ENCODE data around the gene GPATCH3. TPM values are rescaled to one million over a fixed set of nuclear protein-coding genes. Genes with fewer than 3 reads are reported as not detected.

GPATCH3 gene
- total RNA-seq, 2 experiments from 2014 or later: 13.3 to 14.4 TPM

GRCh38 chr1:26861889-26862378 lies 38.3 kb downstream of the GPATCH3 start:
- Mint-ChIP-seq H3K27ac (no peak overlapping the region), H3K27me3 (no peaks in the 10 kb centered on the region), H3K36me3 (no peaks in the 10 kb centered on the region), H3K4me1 (peaks cover 21% of the 10 kb centered on the region), H3K4me3 (no peak overlapping the region), H3K9me3 (no peaks in the 10 kb centered on the region)
- no peak for DNase-seq

GRCh38 chr1:26861286-26861701 lies 39.0 kb downstream of the GPATCH3 start:
- H3K27ac Mint-ChIP-seq: no peak overlapping the region
- H3K27me3 Mint-ChIP-seq: no peaks in the 10 kb centered on the region
- H3K4me1 Mint-ChIP-seq: peaks cover 21% of the 10 kb centered on the region
- no peaks in the 10 kb centered on the region for H3K9me3 Mint-ChIP-seq
- H3K4me3 Mint-ChIP-seq: no peak overlapping the region
- DNase-seq: no peak
- no peaks in the 10 kb centered on the region for H3K36me3 Mint-ChIP-seq

DNA sequence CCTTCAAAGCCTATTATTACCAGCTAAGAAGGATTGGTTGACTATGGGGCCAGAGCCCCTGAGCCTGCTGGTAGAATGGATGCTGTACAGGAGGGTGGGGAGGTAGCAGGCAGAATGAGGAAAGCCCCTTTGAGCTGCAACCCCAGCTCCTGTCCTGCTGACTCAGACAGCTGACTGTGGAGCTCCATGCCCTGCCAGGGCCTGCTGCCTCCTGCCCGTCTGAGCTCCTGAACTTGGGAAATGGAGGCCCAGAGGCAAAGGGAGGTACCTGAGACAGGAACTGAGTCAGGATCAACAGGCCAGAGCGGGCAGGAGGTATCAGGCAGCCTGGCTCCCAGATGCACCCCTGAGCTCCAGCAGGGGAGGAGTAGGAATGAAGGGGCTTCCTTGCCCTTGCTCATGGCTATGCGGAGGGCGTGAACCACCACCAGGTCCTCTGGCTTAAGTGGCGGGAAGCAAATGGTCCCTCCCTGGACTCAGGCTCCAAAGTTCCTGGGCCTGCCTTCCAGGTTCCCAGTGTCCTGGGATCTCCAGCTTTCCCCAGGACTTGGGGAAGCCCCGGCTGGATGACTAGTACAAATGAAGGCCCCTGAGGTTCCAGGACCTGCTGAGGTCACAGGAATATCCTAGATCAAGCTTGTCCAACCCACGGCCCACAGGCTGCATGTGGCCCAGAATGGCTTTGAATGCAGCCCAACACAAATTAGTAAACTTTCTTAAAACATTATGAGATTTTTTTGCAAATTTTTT lies 41.2 kb downstream of the GPATCH3 start:
- H3K36me3 Mint-ChIP-seq: no peaks in the 10 kb centered on the region
- no peaks in the 10 kb centered on the region for H3K27me3 Mint-ChIP-seq
- no peaks in the 10 kb centered on the region for H3K9me3 Mint-ChIP-seq
- DNase-seq: no peak
- H3K27ac Mint-ChIP-seq: no peak overlapping the region
- no peak overlapping the region for H3K4me3 Mint-ChIP-seq
- H3K4me1 Mint-ChIP-seq: peaks cover 13% of the 10 kb centered on the region

GRCh38 chr1:26858160-26858559 lies 42.1 kb downstream of the GPATCH3 start:
- Mint-ChIP-seq H3K27me3 (no peaks in the 10 kb centered on the region), H3K4me1 (peaks cover 7% of the 10 kb centered on the region), H3K27ac (no peak overlapping the region), H3K9me3 (no peaks in the 10 kb centered on the region), H3K36me3 (peaks cover 4% of the 10 kb centered on the region), H3K4me3 (no peak overlapping the region)
- DNase-seq: no peak

DNA sequence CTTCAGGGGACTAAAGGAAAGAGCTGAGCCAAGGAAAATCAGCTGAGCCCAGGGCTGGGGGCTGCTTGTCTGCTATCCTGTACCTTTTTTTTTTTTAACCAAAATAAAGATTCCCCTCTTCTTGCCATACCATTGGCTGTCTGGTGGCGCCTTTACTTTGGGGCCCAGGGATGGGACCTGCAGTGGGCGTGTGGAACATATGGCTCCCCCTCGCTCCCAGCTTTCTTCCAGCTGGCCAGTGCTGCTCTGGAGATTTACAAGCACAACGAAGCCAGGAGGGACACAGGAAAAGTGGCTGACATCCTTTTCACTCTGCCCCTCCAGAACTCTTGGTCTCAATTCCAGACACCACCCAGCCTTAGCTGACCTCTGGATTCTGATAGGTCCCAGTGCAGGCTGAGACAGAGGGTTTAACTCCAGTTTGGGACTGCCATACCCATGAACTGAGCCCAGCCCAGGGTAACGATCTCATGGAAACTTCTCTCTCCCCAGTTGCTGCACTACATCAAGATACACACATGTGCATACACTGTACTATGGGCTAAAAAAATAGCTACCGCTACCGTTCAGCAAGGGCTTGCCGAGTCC lies 42.7 kb downstream of the GPATCH3 start:
- Mint-ChIP-seq H3K4me1 (peaks cover 5% of the 10 kb centered on the region), H3K36me3 (peaks cover 9% of the 10 kb centered on the region), H3K27me3 (no peaks in the 10 kb centered on the region), H3K27ac (no peak overlapping the region), H3K9me3 (no peaks in the 10 kb centered on the region), H3K4me3 (no peak overlapping the region)
- no peak for DNase-seq

GRCh38 chr1:26856604-26857469 lies 43.4 kb downstream of the GPATCH3 start:
- Mint-ChIP-seq H3K4me1 (peaks cover 2% of the 10 kb centered on the region), H3K36me3 (peaks cover 9% of the 10 kb centered on the region), H3K27ac (no peak overlapping the region), H3K27me3 (no peaks in the 10 kb centered on the region), H3K4me3 (no peak overlapping the region), H3K9me3 (no peaks in the 10 kb centered on the region)
- no peak for DNase-seq

GRCh38 chr1:26856181-26856580 lies 44.1 kb downstream of the GPATCH3 start:
- DNase-seq: no peak
- no peaks in the 10 kb centered on the region for H3K9me3 Mint-ChIP-seq
- peaks cover 5% of the 10 kb centered on the region for H3K4me1 Mint-ChIP-seq
- H3K27me3 Mint-ChIP-seq: no peaks in the 10 kb centered on the region
- H3K36me3 Mint-ChIP-seq: peaks cover 12% of the 10 kb centered on the region
- H3K27ac Mint-ChIP-seq: no peak overlapping the region
- no peak overlapping the region for H3K4me3 Mint-ChIP-seq

DNA sequence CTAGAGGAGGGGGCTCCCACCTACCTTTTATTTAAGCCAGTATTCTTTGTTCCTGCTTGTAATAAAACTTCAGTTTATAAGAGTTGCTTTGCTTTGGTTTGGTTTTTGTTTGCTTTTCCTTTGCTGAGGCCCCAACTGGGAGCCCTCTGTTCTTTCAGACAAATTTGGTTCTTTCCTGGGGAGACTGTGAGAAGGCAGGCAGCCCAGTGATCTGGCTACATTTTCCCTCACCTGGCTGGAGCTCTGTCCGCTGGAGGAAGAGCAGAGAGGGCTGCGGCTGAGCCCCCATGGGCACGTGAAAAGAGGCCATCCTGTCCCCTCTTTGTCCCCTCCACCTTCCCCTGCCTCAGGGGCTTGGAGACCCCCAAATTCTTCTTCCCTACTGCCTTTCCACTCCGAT lies 44.6 kb downstream of the GPATCH3 start:
- H3K27ac Mint-ChIP-seq: no peak overlapping the region
- H3K4me1 Mint-ChIP-seq: peaks cover 5% of the 10 kb centered on the region
- no peaks in the 10 kb centered on the region for H3K9me3 Mint-ChIP-seq
- no peak overlapping the region for H3K4me3 Mint-ChIP-seq
- no peaks in the 10 kb centered on the region for H3K27me3 Mint-ChIP-seq
- H3K36me3 Mint-ChIP-seq: peaks cover 12% of the 10 kb centered on the region
- no peak for DNase-seq

GRCh38 chr1:26854906-26855305 lies 45.4 kb downstream of the GPATCH3 start:
- H3K36me3 Mint-ChIP-seq: peaks cover 12% of the 10 kb centered on the region
- no peaks in the 10 kb centered on the region for H3K9me3 Mint-ChIP-seq
- H3K27me3 Mint-ChIP-seq: no peaks in the 10 kb centered on the region
- peaks cover 5% of the 10 kb centered on the region for H3K4me1 Mint-ChIP-seq
- no peak overlapping the region for H3K27ac Mint-ChIP-seq
- no peak for DNase-seq
- H3K4me3 Mint-ChIP-seq: no peak overlapping the region

DNA sequence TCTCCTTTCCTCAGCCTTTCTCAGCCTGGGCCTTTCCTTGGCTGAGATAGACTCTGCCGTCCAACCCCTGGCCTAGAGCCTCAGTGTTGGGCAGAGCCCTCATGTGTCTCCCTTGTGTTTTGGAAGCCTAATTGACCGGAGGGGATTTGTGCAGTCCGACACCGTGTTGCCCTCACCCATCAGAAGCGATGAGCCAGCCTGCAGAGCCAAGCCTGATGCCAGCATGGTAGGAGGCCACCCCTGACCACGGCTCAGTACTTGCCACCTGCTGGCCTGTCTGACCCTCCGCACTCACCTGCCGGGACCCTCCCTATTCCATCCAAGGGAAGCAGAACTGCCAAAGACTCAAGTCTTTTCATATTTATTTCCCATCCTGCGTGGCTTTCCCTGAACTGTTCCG lies 46.7 kb downstream of the GPATCH3 start:
- Mint-ChIP-seq H3K4me3 (no peak overlapping the region), H3K4me1 (peaks cover 5% of the 10 kb centered on the region), H3K36me3 (peaks cover 12% of the 10 kb centered on the region), H3K9me3 (no peaks in the 10 kb centered on the region), H3K27ac (no peak overlapping the region), H3K27me3 (no peaks in the 10 kb centered on the region)
- DNase-seq: no peak

- Mint-ChIP-seq H3K36me3 (peaks cover 12% of the 10 kb centered on the region), H3K27me3 (no peaks in the 10 kb centered on the region), H3K27ac (no peak overlapping the region), H3K4me3 (no peak overlapping the region), H3K4me1 (peaks cover 5% of the 10 kb centered on the region), H3K9me3 (no peaks in the 10 kb centered on the region)
- DNase-seq: peak; percentile 70
Observed at GRCh38 chr1:26853156-26853555, 47.1 kb downstream of the GPATCH3 start.

- Mint-ChIP-seq H3K4me3 (no peak overlapping the region), H3K4me1 (peaks cover 5% of the 10 kb centered on the region), H3K9me3 (no peaks in the 10 kb centered on the region), H3K27ac (no peak overlapping the region), H3K36me3 (peaks cover 15% of the 10 kb centered on the region), H3K27me3 (no peaks in the 10 kb centered on the region)
- no peak for DNase-seq
Observed at GRCh38 chr1:26852701-26853100, 47.6 kb downstream of the GPATCH3 start.

DNA sequence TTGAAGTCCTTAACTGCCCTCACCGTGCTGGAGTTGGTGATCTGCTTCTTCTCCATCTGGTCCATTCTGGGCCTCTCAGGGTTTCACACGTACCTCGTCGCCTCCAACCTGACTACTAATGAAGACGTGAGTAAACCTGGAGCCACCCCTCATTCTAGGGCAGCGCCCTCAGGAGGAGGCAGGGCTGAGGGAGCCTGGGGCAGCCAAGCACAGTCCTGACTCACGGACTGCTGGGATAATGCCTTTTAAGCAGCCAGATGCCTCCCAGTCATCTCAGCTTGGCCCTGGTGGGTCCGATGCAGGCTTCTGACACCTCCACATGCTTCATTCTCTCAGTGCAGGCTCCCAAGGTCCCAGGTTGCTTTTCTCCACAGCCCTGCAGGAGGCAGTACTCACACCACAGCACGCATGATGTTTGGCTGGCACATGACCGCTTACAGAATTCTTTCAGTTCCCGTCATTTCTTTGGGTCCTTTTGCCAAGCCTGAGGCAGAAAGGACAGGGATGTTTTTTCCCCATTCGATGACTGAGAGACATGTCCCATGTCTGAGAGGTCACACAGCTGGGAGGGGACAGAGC lies 49.1 kb downstream of the GPATCH3 start:
- Mint-ChIP-seq H3K27ac (no peak overlapping the region), H3K36me3 (peaks cover 23% of the 10 kb centered on the region), H3K4me1 (peaks cover 8% of the 10 kb centered on the region)

DNA sequence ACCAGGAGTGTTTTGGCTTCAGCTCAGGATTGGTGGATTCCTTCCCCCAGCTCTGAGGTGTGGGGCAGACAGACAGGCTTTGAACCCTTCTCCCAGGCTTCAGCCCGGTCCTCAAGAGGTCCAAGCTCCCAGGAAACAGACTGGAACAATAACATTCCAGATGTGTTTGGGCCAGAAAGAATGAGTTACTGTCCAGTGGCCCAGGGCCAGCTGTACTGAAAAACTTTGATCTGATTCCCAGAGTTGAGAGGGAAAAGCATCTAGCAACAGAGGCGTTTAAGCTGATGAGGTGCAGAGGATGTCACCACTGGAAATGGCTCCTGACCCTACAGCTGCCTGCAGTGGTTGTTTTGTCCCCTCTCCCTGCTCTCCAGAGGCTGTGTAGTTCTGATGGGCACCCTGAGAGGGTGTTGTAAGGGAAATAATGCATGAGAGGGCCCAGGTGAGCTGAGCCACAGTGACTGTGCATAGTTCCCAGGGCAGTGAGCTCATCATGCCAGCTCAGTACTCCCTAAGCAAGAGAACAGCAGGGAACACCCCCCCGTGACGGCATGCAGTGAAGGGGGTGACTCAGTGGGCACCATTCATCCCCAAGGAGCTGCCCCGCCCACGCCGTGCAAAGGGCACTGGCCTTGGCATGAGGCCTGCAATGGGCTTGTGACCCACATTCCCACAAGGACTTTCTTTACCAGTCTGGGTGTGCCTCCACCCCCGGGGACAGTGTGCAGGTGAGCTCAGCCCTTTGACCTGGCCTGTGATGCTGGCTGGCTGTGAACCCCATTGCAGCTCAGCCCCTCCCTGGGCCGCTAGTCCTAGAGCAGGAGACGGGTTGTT lies 51.1 kb downstream of the GPATCH3 start:
- H3K27ac Mint-ChIP-seq: no peak overlapping the region
- H3K27me3 Mint-ChIP-seq: no peaks in the 10 kb centered on the region
- DNase-seq: no peak
- no peak overlapping the region for H3K4me3 Mint-ChIP-seq
- peaks cover 28% of the 10 kb centered on the region for H3K36me3 Mint-ChIP-seq
- H3K9me3 Mint-ChIP-seq: no peaks in the 10 kb centered on the region
- H3K4me1 Mint-ChIP-seq: peaks cover 15% of the 10 kb centered on the region

More for the DNA sequence above, 49.1 kb downstream of the GPATCH3 start:
- Mint-ChIP-seq H3K9me3 (no peaks in the 10 kb centered on the region), H3K27me3 (no peaks in the 10 kb centered on the region), H3K4me3 (no peak overlapping the region)
- no peak for DNase-seq
